Loucy (cell line): ENCODE results near the gene CRYL1.

ENCODE experiments used
- H2AFZ ChIP-seq: fragments of 200-600 bp; sonication (generic); 2 replicates; pipeline ENCODE4 v1.6.0; 2016; ENCODE audit warnings: antibody characterized with exemption, mild to moderate bottlenecking, low read length, moderate library complexity
- H3F3A ChIP-seq: fragments of 200-600 bp; 2 replicates; pipeline ENCODE4 v1.6.0; 2016; ENCODE audit warnings: antibody characterized with exemption, low read depth, mild to moderate bottlenecking
- H3K27me3 ChIP-seq: fragments of 200-600 bp; sonication (generic); 2 replicates; pipeline ENCODE4 v1.6.1; 2014; ENCODE audit warnings: low read length, mild to moderate bottlenecking; ENCODE audit not compliant: insufficient read depth, poor library complexity, severe bottlenecking
- H3K36me3 ChIP-seq: fragments of 200-600 bp; sonication (generic); 2 replicates; pipeline ENCODE4 v1.6.1; 2016; ENCODE audit warnings: low read length; ENCODE audit not compliant: insufficient read depth
- H3K4me1 ChIP-seq: fragments of 200-600 bp; sonication (generic); 2 replicates; pipeline ENCODE4 v1.5.1; 2014; ENCODE audit warnings: low read length, mild to moderate bottlenecking; ENCODE audit not compliant: insufficient read depth, poor library complexity, severe bottlenecking
- H3K4me2 ChIP-seq: fragments of 200-600 bp; sonication (generic); 2 replicates; pipeline ENCODE4 v1.6.0; 2014; ENCODE audit warnings: antibody characterized with exemption, low read length, low read depth, mild to moderate bottlenecking; ENCODE audit not compliant: poor library complexity, severe bottlenecking
- H3K4me3 ChIP-seq: fragments of 200-600 bp; sonication (generic); 2 replicates; pipeline ENCODE4 v1.5.1; 2014; ENCODE audit warnings: low read length, mild to moderate bottlenecking, mixed read lengths; ENCODE audit not compliant: poor library complexity, severe bottlenecking
- H3K79me2 ChIP-seq: fragments of 200-600 bp; sonication (generic); 2 replicates; pipeline ENCODE4 v1.6.1; 2014; ENCODE audit warnings: low read length; ENCODE audit not compliant: insufficient read depth
- H3K9ac ChIP-seq: fragments of 200-600 bp; sonication (generic); 2 replicates; pipeline ENCODE4 v1.6.0; 2014; ENCODE audit warnings: mild to moderate bottlenecking, low read depth, low read length, moderate library complexity; ENCODE audit not compliant: poor library complexity, severe bottlenecking
- H3K9me2 ChIP-seq: fragments of 200-600 bp; sonication (generic); replicated peaks from 2 replicates; pipeline ENCODE4 v1.6.1; 2016; ENCODE audit warnings: low read depth, low read length, mixed read lengths
- H3K9me3 ChIP-seq: fragments of 200-600 bp; sonication (generic); 2 replicates; pipeline ENCODE4 v1.6.1; 2014; ENCODE audit warnings: mild to moderate bottlenecking, antibody characterized with exemption, low read length, low read depth; ENCODE audit not compliant: insufficient read depth
- H4K20me1 ChIP-seq: fragments of 200-600 bp; sonication (generic); 2 replicates; pipeline ENCODE4 v1.6.0; 2014; ENCODE audit warnings: antibody characterized with exemption, low read length, mild to moderate bottlenecking; ENCODE audit not compliant: insufficient read depth, poor library complexity, severe bottlenecking
- CTCF ChIP-seq: fragments of 200-600 bp; sonication (generic); conservative IDR thresholded peaks from 2 replicates; pipeline ENCODE4 v1.5.1; 2014; ENCODE audit warnings: mild to moderate bottlenecking, antibody characterized with exemption, low read length
- EZH2phosphoT487 ChIP-seq: fragments of 200-600 bp; IDR thresholded peaks from 2 replicates; pipeline ENCODE4 v1.6.1; 2018; ENCODE audit warnings: antibody characterized with exemption, mild to moderate bottlenecking, moderate library complexity, borderline replicate concordance

The CRYL1 gene

GRCh38 chr13:20371825-20372224, 153.8 kb downstream of the CRYL1 start:
- H4K20me1 ChIP-seq = no peaks in the 10 kb centered on the region
- H3K4me2 ChIP-seq = no peak overlapping the region
- H2AFZ ChIP-seq = no peak overlapping the region
- H3K4me3 ChIP-seq = no peak overlapping the region
- H3K9me2 ChIP-seq = no peaks in the 10 kb centered on the region
- H3K79me2 ChIP-seq = no peaks in the 10 kb centered on the region
- H3K36me3 ChIP-seq = no peaks in the 10 kb centered on the region
- no peaks in the 10 kb centered on the region for H3K4me1 ChIP-seq
- no peak overlapping the region for H3K9ac ChIP-seq
- TF ChIP-seq CTCF (no peak), EZH2phosphoT487 (no peak)
- no peaks in the 10 kb centered on the region for H3K9me3 ChIP-seq
- no peaks in the 10 kb centered on the region for H3K27me3 ChIP-seq
- no peaks in the 10 kb centered on the region for H3F3A ChIP-seq

GRCh38 chr13:20370815-20371421, 154.7 kb downstream of the CRYL1 start:
- Histone ChIP-seq H3F3A (no peaks in the 10 kb centered on the region), H3K9me2 (no peaks in the 10 kb centered on the region), H3K79me2 (no peaks in the 10 kb centered on the region), H3K27me3 (no peaks in the 10 kb centered on the region), H4K20me1 (no peaks in the 10 kb centered on the region), H3K9ac (no peak overlapping the region), H3K36me3 (no peaks in the 10 kb centered on the region), H3K9me3 (no peaks in the 10 kb centered on the region), H3K4me1 (no peaks in the 10 kb centered on the region), H3K4me3 (no peak overlapping the region), H3K4me2 (no peak overlapping the region), H2AFZ (no peak overlapping the region)
- TF ChIP-seq EZH2phosphoT487 (no peak), CTCF (no peak)

- Histone ChIP-seq H4K20me1 (no peaks in the 10 kb centered on the region), H3K27me3 (no peaks in the 10 kb centered on the region), H3K4me3 (no peak overlapping the region), H2AFZ (no peak overlapping the region), H3F3A (no peaks in the 10 kb centered on the region), H3K36me3 (no peaks in the 10 kb centered on the region), H3K4me2 (no peak overlapping the region), H3K79me2 (no peaks in the 10 kb centered on the region), H3K9ac (no peak overlapping the region), H3K4me1 (no peaks in the 10 kb centered on the region), H3K9me2 (no peaks in the 10 kb centered on the region), H3K9me3 (no peaks in the 10 kb centered on the region)
- no peak for TF ChIP-seq EZH2phosphoT487
- TF ChIP-seq CTCF = no peak
Observed at GRCh38 chr13:20369886-20370361, 155.7 kb downstream of the CRYL1 start.
